Lung (tissue), 13 donors: ENCODE data around the gene C4orf46. TPM values are rescaled to one million over a fixed set of nuclear protein-coding genes. Genes with fewer than 3 reads are reported as not detected.

Source experiments
- ATAC-seq: fragments of 200-7000 bp; cut with Tn5 transposase; one replicate; pipeline ENCODE4 v1.9.1; 2020; ENCODE audit warnings: moderate number of reproducible peaks; ENCODE audit not compliant: insufficient read depth, low FRiP score
- DNase-seq, 3 donors: peaks; one replicate each; pipeline ENCODE4 v3.0.0-alpha.2; 2013 to 2017
- H3K27ac ChIP-seq, 2 donors: one replicate each; pipeline ENCODE4 v1.5.1; 2013; ENCODE audit warnings: mild to moderate bottlenecking in 2 of 2, moderate library complexity in 2 of 2, control low read depth in 1 of 2, inconsistent platforms in 1 of 2, low read depth in 1 of 2, low read length in 1 of 2
- H3K27me3 ChIP-seq, 3 donors: one replicate each; pipeline ENCODE4 v1.5.1; 2013; ENCODE audit warnings: low read length in 2 of 3; ENCODE audit not compliant: control insufficient read depth in 3 of 3, insufficient read depth in 3 of 3
- H3K36me3 ChIP-seq, 4 donors: one replicate each; pipeline ENCODE4 v1.5.1; 2013; ENCODE audit warnings: low read length in 4 of 4, mild to moderate bottlenecking in 1 of 4, moderate library complexity in 1 of 4; ENCODE audit not compliant: control insufficient read depth in 4 of 4, insufficient read depth in 4 of 4
- H3K4me1 ChIP-seq, 5 donors: one replicate each; pipeline ENCODE4 v1.5.1; 2013; ENCODE audit warnings: low read length in 5 of 5, mild to moderate bottlenecking in 2 of 5, moderate library complexity in 1 of 5; ENCODE audit not compliant: control insufficient read depth in 5 of 5, insufficient read depth in 5 of 5
- H3K4me3 ChIP-seq: one replicate; pipeline ENCODE4 v1.5.1; 2013; ENCODE audit warnings: mild to moderate bottlenecking, control low read depth, moderate library complexity
- H3K9ac ChIP-seq, 2 donors: one replicate each; pipeline ENCODE4 v1.5.1; 2013; ENCODE audit warnings: low read length in 2 of 2, control low read depth in 1 of 2; ENCODE audit not compliant: insufficient read depth in 1 of 2
- H3K9me3 ChIP-seq, 4 donors: one replicate each; pipeline ENCODE4 v1.5.1; 2013; ENCODE audit warnings: low read length in 3 of 4, mild to moderate bottlenecking in 1 of 4, moderate library complexity in 1 of 4; ENCODE audit not compliant: control insufficient read depth in 4 of 4, insufficient read depth in 3 of 4
- polyA plus RNA-seq, 2 donors: library from polyadenylated mRNA; stranded (reverse); fragments of 200-250 nt; gene quantifications; one replicate each; pipeline ENCODE4 v1.2.1, GENCODE V29; 2013
- small RNA-seq: library from RNA; depleted of rRNA; stranded (forward); fragments of <200 nt; gene quantifications from one replicate; pipeline ENCODE3, GENCODE V24; 2014; ENCODE audit warnings: low replicate concordance
- total RNA-seq, 2 donors: library from RNA; depleted of rRNA in 1 of 2; stranded (reverse); fragments of >200 nt in 1 of 2; gene quantifications; one replicate each; pipeline ENCODE4 v1.2.1, GENCODE V29; 2014 to 2021
- TF ChIP-seq, protein P1 (sequence below): IDR thresholded peaks from 2 replicates; pipeline ENCODE4 v1.5.1; 2012; ENCODE audit warnings: mild to moderate bottlenecking; ENCODE audit errors: control extremely low read depth, extremely low read depth
- donor health status: control.
- donor health status: control.
- donor health status: Bipolar disorder and iron deficiency.
- donor health status: healthy.
- donor health status: DM: yes; HTN: yes; CAD: no.

C4orf46 gene
- total and polyA plus RNA-seq, 4 donors = 2.7 to 31.3 (median 3.2) TPM

DNA sequence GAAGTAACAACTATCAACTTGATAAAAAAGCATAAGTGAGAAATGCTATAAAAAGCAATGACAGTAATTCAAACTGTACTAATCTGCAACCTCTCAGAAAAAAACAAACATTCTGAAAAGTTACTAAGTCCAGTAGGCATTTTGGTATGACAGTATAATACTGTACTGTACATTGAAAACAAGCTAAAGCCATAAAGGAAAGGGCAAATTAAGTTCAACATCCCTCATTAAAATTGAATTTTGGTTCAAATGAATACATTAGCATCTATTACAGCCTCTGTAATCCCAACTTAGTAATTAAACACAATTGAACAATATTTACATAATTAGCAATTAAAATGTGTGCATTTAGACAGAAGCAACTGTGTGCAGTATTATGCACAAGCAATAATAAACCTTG, 53.7 kb downstream of the C4orf46 start:
- Histone ChIP-seq H3K9me3 (peaks cover 0 to 3% (median 0%) of the 10 kb centered on the region in 4 donors), H3K27ac (no peak overlapping the region), H3K36me3 (no peaks in the 10 kb centered on the region), H3K4me1 (no peaks in the 10 kb centered on the region), H3K27me3 (no peaks in the 10 kb centered on the region), H3K4me3 (no peak overlapping the region), H3K9ac (no peak overlapping the region)
- TF ChIP-seq, protein P1, sequence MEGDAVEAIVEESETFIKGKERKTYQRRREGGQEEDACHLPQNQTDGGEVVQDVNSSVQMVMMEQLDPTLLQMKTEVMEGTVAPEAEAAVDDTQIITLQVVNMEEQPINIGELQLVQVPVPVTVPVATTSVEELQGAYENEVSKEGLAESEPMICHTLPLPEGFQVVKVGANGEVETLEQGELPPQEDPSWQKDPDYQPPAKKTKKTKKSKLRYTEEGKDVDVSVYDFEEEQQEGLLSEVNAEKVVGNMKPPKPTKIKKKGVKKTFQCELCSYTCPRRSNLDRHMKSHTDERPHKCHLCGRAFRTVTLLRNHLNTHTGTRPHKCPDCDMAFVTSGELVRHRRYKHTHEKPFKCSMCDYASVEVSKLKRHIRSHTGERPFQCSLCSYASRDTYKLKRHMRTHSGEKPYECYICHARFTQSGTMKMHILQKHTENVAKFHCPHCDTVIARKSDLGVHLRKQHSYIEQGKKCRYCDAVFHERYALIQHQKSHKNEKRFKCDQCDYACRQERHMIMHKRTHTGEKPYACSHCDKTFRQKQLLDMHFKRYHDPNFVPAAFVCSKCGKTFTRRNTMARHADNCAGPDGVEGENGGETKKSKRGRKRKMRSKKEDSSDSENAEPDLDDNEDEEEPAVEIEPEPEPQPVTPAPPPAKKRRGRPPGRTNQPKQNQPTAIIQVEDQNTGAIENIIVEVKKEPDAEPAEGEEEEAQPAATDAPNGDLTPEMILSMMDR = no peak
- ATAC-seq (no peak), DNase-seq (no peak)

Small RNAs within 50 kb of the gene (small RNA-seq; reads per million reads assigned to genes)
- not detected for gene RF00012

Other genes with a start within 250 kb of the C4orf46 start
- 10 to 100 TPM in 1 of 2 donors, 1 to 10 TPM in 1; 2.5 to 10.7 TPM for gene RXFP1, start 150.0 kb downstream of the C4orf46 start, total RNA-seq
- gene RXFP1, start 150.0 kb downstream of the C4orf46 start, polyA plus RNA-seq = 1 to 10 TPM; 1.5 to 2.8 TPM
- 10 to 100 TPM; 16.0 to 43.8 TPM for gene ETFDH, start 409 bp upstream of the C4orf46 start, total RNA-seq
- 10 to 100 TPM; 13.6 to 16.9 TPM for gene ETFDH, start 409 bp upstream of the C4orf46 start, polyA plus RNA-seq
- 10 to 100 TPM; 17.3 to 39.0 TPM for gene PPID, start 51.5 kb upstream of the C4orf46 start, total RNA-seq
- gene PPID, start 51.5 kb upstream of the C4orf46 start, polyA plus RNA-seq = 10 to 100 TPM; 14.7 to 25.4 TPM
- gene FNIP2, start 97.1 kb upstream of the C4orf46 start, total RNA-seq = 100 to 1,000 TPM in 1 of 2 donors, 10 to 100 TPM in 1; 57.4 to 150 TPM
- gene FNIP2, start 97.1 kb upstream of the C4orf46 start, polyA plus RNA-seq = 10 to 100 TPM; 12.1 to 31.7 TPM